Iris pigment epithelial cell (primary cell): ENCODE data around the gene TEKT5.
A peak's percentile ranks its signal among the peaks of the same experiment; 100 is the strongest.
"Not testable (repeated sequence)": the region's sequence is repeated elsewhere in the genome, so short reads cannot be mapped to it uniquely, and the experiment has no call there.

Experiments
- DNase-seq: peaks from one replicate; pipeline ENCODE4 v3.0.0-alpha.2; 2011; ENCODE audit warnings: low read depth

The TEKT5 gene

GRCh38 chr16:10631886-10632285 is 62.8 kb downstream of the TEKT5 start:
- no peak for DNase-seq

- no peak for DNase-seq
Observed at GRCh38 chr16:10629592-10629963, 65.2 kb downstream of the TEKT5 start.

- peak; percentile 38 for DNase-seq
Observed at GRCh38 chr16:10625595-10626357, 69.0 kb downstream of the TEKT5 start.

- no peak for DNase-seq
Observed at GRCh38 chr16:10624527-10624926, 70.2 kb downstream of the TEKT5 start.

GRCh38 chr16:10623059-10623458 is 71.7 kb downstream of the TEKT5 start:
- DNase-seq = no peak

GRCh38 chr16:10622036-10622921 is 72.5 kb downstream of the TEKT5 start:
- DNase-seq = no peak

- not testable (repeated sequence) for DNase-seq
Observed at GRCh38 chr16:10621216-10621949, 73.3 kb downstream of the TEKT5 start.

- no peak for DNase-seq
Observed at GRCh38 chr16:10620120-10620519, 74.6 kb downstream of the TEKT5 start.

GRCh38 chr16:10619271-10619849 is 75.4 kb downstream of the TEKT5 start:
- no peak for DNase-seq

- no peak for DNase-seq
Observed at GRCh38 chr16:10618710-10619209, 76.0 kb downstream of the TEKT5 start.

GRCh38 chr16:10617662-10618420 is 76.9 kb downstream of the TEKT5 start:
- no peak for DNase-seq

GRCh38 chr16:10616756-10617640 is 77.7 kb downstream of the TEKT5 start:
- peak; percentile 21 for DNase-seq

GRCh38 chr16:10616419-10616755 is 78.3 kb downstream of the TEKT5 start:
- no peak for DNase-seq

- no peak for DNase-seq
Observed at GRCh38 chr16:10614685-10615084, 80.0 kb downstream of the TEKT5 start.

GRCh38 chr16:10613785-10614485 is 80.8 kb downstream of the TEKT5 start:
- DNase-seq = no peak

- DNase-seq = no peak
Observed at GRCh38 chr16:10612649-10613179, 82.0 kb downstream of the TEKT5 start.

- DNase-seq = no peak
Observed at GRCh38 chr16:10611825-10612342, 82.8 kb downstream of the TEKT5 start.

- no peak for DNase-seq
Observed at GRCh38 chr16:10610499-10611184, 84.1 kb downstream of the TEKT5 start.

GRCh38 chr16:10609402-10609774 is 85.3 kb downstream of the TEKT5 start:
- DNase-seq = peak; percentile 86
